Renal cortex interstitium (tissue), 11 donors: Measurements from ENCODE around the gene ZNF76. TPM values are rescaled to one million over a fixed set of nuclear protein-coding genes. Genes with fewer than 3 reads are reported as not detected.

Source experiments
- DNase-seq, 11 donors: peaks; one replicate each; pipeline ENCODE4 v3.0.0-alpha.2; 2013; ENCODE audit warnings: low read depth in 9 of 11, low spot score in 4 of 11; ENCODE audit errors: extremely low read depth in 1 of 11
- polyA plus RNA-seq, 3 donors: library from polyadenylated mRNA; unstranded; fragments of 120-200 nt; gene quantifications; one replicate each; pipeline ENCODE4 v1.2.1, GENCODE V29; 2013; ENCODE audit not compliant: insufficient read length in 3 of 3

The ZNF76 gene
- polyA plus RNA-seq, 3 donors = 44.8 to 67.2 (median 50.6) TPM

DNA sequence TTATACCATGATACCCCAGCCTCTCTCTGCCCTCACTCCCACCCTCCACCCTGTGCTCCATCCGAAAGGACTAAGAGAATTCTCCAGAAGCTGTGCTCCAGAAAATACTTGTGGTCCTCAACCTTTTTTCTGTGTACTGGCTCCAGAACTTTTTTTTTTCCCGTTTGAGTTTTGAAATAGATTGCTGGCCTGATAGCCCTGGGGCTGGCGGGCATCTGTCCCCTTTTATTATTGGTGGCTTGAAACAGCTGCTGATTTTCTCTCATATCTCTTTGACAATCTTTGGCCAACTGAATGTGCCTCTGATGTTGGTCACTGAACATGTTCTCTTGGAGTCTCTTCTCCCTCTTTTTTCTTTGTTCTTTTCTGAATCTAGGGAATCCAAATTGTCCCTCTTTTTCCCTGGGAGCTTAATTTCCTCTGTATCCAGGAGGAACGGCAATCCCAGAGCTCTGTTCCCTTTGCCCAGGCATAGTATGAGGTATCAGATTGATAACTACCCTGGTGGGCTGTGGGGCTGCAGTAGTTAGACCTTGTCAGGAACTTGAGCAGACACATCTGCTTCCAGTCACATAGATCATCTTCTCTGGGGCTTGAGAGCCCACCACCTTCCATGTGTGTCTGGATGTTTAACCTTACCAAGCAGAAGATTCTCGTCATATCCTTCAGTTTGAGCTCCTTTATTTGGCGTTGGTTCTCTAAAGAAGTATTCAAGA lies 84.5 kb downstream of the ZNF76 start:
- no peak for DNase-seq

Other genes with a start within 250 kb of the ZNF76 start
- 1 to 10 TPM; 1.8 to 3.2 (median 2.8) TPM for gene TCP11, start 118.4 kb upstream of the ZNF76 start, polyA plus RNA-seq
- gene SCUBE3, start 45.8 kb upstream of the ZNF76 start, polyA plus RNA-seq = 10 to 100 TPM; 49.2 to 56.9 (median 49.5) TPM
- gene DEF6, start 38.1 kb downstream of the ZNF76 start, polyA plus RNA-seq = 1 to 10 TPM; 3.9 to 5.2 (median 4.8) TPM
- gene PPARD, start 82.8 kb downstream of the ZNF76 start, polyA plus RNA-seq = 10 to 100 TPM; 20.1 to 32.3 (median 23.9) TPM
- gene FANCE, start 192.6 kb downstream of the ZNF76 start, polyA plus RNA-seq = 1 to 10 TPM; 9.1 to 9.8 (median 9.5) TPM
- 1,000 to 10,000 TPM; 1,816 to 2,096 (median 2,074) TPM for gene RPL10A, start 208.7 kb downstream of the ZNF76 start, polyA plus RNA-seq
- gene TEAD3, start 237.3 kb downstream of the ZNF76 start, polyA plus RNA-seq = 10 to 100 TPM; 39.5 to 54.5 (median 50.2) TPM